GM18511 (cell line): ENCODE data around the gene RERE.

ENCODE experiments used
- ATAC-seq: cut with Tn5 transposase; IDR thresholded peaks from one replicate; pipeline ENCODE4 v1.9.1; 2021; ENCODE audit warnings: mild to moderate bottlenecking, moderate library complexity; ENCODE audit not compliant: unreplicated experiment

Gene RERE

GRCh38 chr1:8376358-8376840, 441.0 kb downstream of the RERE start:
- ATAC-seq: no peak

DNA sequence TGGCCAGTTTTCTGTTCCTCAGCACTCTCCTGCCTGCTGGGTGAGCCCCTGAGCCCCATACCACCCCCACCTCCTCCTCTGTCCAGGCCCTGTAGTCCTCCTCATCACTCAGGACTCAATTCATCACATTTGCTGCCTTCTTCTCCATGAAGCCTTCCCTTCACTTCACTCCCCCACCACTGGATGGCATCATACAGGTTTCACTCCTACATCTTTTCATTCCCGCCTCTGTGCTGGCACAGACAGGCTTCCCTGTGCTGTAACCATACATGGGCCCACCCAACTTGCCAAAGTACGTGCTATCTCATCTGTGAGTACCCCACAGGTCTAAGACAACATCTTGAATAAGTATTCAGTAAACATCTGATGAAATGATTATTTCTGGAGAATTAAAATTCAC, 442.6 kb downstream of the RERE start:
- no peak for ATAC-seq

DNA sequence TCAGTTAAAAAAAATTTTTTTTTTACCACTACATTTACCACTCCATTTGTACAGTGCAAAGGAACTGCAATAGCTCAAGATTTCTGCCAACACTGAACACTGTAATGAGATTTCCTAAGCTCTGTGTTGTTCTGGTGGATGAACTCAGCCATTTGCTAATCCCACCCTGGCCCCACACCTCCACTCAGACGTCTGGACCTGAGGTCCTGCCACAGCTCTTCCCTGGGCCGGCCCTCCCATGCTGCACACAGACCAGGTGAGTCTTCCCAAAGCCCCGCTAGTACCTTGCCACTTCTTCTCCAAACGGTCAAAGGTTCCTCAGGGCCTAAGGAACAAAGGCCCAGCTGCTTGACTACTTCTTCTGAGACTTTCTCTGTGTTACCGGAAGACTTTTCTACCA, 443.1 kb downstream of the RERE start:
- no peak for ATAC-seq

DNA sequence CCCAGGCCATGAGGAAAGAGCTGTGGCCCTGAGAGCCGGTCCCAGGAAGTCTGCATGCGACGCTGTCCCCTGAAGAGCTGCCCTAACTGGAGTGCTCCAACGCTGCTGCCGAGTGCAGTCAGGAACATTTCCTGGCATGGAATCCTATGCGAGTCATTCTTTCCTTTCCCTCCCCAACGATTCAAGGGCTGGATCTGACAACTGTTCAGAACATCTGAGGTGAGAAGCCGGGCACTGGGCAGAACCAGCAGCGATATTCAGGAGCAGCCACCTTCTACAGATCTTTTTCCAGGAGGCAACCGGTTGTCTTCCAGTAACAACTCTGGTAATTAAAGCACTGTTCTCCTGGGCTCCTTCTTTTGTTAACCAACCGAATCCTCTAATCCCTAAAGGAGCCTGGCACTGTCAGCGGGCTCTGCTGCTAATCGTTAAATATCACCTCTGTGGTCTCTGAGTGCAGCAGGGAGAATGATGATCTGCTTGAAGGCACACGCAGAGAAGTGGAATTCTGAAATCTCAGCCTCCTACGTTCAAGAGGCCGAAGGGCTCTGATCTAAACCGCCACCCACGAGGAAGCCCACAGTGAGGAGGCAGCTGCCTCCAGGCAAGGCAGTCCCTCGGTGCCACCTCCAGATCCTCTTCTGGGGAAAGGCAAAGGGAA, 443.7 kb downstream of the RERE start:
- no peak for ATAC-seq

GRCh38 chr1:8373125-8373524, 444.3 kb downstream of the RERE start:
- no peak for ATAC-seq

GRCh38 chr1:8371372-8371991, 446.0 kb downstream of the RERE start:
- ATAC-seq: no peak

GRCh38 chr1:8370905-8371315, 446.5 kb downstream of the RERE start:
- ATAC-seq: no peak

GRCh38 chr1:8370046-8370881, 447.2 kb downstream of the RERE start:
- no peak for ATAC-seq

GRCh38 chr1:8368956-8369639, 448.3 kb downstream of the RERE start:
- ATAC-seq: no peak

- ATAC-seq: no peak
Observed at GRCh38 chr1:8367571-8368194, 449.8 kb downstream of the RERE start.

DNA sequence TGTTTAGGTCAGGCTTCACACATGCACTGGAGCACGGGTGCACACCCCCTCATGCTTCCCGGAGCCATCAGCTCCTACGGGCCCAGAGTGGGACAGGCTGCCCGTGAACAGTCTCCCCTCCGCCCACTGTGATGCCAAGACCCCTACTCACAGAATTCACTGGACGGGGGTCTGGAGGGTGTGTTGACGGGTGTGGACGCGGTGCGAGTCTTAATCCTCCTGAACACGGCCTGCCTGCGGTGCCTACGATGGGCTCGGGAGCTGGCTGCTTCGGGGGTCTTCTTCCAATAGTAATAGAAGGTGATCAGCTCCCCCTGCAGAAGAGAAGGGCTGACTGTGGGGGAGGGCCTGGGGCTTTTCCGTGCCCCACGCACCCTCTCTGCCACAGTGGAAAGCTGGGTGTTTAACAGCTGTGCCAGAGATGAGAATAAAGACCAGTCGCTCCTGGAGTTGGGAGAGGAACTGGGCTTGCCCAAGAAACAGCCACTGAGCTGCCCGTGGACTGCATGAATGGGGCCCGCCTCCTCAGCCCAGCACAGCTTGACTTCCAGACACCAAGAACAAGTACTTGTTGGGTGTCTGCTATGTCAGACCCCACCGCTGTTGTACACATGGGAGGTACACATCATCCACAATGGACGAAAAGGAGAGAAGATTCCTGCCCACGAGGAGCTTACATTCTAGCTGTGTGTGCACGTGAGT, 451.6 kb downstream of the RERE start:
- ATAC-seq: no peak

DNA sequence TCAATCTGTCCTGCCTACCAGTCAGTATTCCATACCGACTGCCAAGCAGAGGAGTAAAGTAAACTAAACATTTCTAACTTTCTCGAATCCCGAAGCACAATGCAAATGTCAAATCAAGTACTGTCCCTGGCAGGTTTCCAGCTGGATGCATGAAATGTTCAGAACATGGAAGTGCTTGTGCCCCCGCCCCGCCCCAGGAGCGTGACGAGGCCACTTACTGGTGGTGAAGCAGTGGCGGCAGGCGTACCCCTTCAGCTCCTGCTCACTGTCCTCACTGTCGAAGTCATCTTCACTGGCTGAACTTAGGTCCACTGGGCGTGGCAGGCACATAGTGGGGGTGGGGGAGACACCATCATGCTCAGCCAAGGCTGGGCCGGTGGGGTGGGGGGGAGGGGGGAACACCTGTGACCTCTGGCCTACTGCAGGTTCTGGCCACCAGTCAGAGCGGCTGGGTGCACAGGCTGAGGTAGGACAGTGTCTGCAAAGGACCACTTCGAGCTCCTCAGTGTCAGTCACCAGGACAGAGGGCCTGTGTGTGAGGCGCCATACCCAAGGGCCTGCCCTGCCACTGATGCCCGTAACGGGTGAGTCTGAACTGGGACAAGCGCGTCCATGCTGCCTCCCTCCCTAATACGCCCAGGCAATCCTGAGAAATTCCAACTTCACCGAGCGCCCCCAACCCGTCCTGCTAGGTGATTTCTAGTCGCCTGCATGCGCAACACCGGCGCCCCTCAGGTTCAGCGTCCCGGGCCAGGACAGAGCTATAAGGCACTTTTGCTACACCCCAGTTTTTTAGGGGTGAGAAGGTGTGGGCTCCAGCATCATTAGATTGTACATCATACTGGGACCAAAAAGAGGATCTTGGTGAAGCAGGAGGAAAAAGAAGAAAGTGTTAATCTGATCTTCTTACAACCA, 452.7 kb downstream of the RERE start:
- no peak for ATAC-seq

GRCh38 chr1:8363767-8364301, 453.6 kb downstream of the RERE start:
- ATAC-seq: no peak

DNA sequence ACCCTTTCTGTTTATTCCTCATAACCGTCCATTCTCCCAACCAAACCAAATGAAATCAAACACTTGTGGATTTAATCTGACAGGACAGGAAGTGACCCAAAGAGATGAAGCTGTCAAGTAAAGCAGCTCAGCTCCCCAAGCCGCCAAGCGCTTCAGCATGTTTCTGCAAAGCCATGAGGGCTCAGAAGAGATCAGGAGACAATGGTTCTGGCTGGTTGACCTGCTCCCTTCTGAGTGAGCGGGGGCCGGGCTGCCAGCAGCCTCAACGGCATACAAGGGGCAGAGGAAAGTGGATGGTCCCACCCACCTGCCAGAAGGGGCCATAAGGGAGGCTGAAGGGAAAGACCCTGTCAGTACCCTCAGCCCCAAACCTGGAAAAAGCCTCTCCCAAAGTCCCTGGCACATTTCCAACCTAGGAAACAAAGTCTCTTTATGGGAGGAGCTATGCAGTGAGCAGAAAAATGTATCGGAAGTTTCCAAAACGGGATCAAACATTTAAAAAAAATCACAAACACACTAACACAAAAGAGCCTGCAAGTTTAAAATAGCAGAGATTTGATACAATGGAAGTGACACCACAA, 454.2 kb downstream of the RERE start:
- ATAC-seq: no peak

- no peak for ATAC-seq
Observed at GRCh38 chr1:8362701-8363101, 454.7 kb downstream of the RERE start.

- no peak for ATAC-seq
Observed at GRCh38 chr1:8361198-8361849, 456.1 kb downstream of the RERE start.

GRCh38 chr1:8360493-8361197, 456.8 kb downstream of the RERE start:
- no peak for ATAC-seq
